PC-3 (cell line): ENCODE measurements around the gene RFPL4A. TPM values are rescaled to one million over a fixed set of nuclear protein-coding genes. Genes with fewer than 3 reads are reported as not detected.

Experiments
- ATAC-seq: fragments of 200-7000 bp; cut with Tn5 transposase; 2 replicates; pipeline ENCODE4 v1.9.1; 2020; ENCODE audit warnings: mild to moderate bottlenecking, moderate library complexity
- BruUV-seq: library from RNA; stranded (reverse); fragments of 400-500 nt; replicated peaks from 2 replicates; lab custom pipeline; 2021; lab: Mats Ljungman, UMichigan
- CTCF ChIA-PET: fragments of 300-600 bp; sonication (Branson Sonifier 250); formaldehyde crosslinking; loops from one replicate; lab custom pipeline; 2022; ENCODE audit warnings: antibody characterized with exemption; lab: Charles Lee
- POLR2A ChIA-PET: fragments of 300-600 bp; sonication (Branson Sonifier 250); formaldehyde crosslinking; loops from one replicate; lab custom pipeline; 2022; ENCODE audit warnings: antibody characterized with exemption; ENCODE audit not compliant: unreplicated experiment; lab: Charles Lee
- DNase-seq: peaks from one replicate; pipeline ENCODE4 v3.0.0-alpha.2; 2015
- H2AFZ ChIP-seq: fragments of 300-600 bp; sonication (generic); 2 replicates; pipeline ENCODE4 v1.6.0; 2016; ENCODE audit warnings: antibody characterized with exemption, low read length
- H3F3A ChIP-seq: fragments of 300-600 bp; sonication (generic); one replicate; pipeline ENCODE4 v1.6.0; 2017; ENCODE audit warnings: antibody characterized with exemption, low read length, control low read depth, mild to moderate bottlenecking; ENCODE audit not compliant: unreplicated experiment
- H3K27ac ChIP-seq: fragments of 300-600 bp; sonication (generic); 2 replicates; pipeline ENCODE4 v1.5.1; 2016; ENCODE audit warnings: mild to moderate bottlenecking, low read length
- H3K27me3 ChIP-seq: fragments of 300-600 bp; sonication (generic); 2 replicates; pipeline ENCODE4 v1.6.1; 2016; ENCODE audit warnings: low read length, mixed read lengths
- H3K36me3 ChIP-seq: fragments of 300-600 bp; sonication (generic); 2 replicates; pipeline ENCODE4 v1.6.1; 2016; ENCODE audit warnings: low read depth, mixed run types, low read length, mixed read lengths
- H3K4me1 ChIP-seq: fragments of 300-600 bp; sonication (generic); 2 replicates; pipeline ENCODE4 v1.5.1; 2016; ENCODE audit warnings: low read length; ENCODE audit not compliant: insufficient read depth
- H3K4me2 ChIP-seq: fragments of 300-600 bp; sonication (generic); 2 replicates; pipeline ENCODE4 v1.6.0; 2016; ENCODE audit warnings: low read length
- H3K4me3 ChIP-seq: fragments of 300-600 bp; sonication (generic); 2 replicates; pipeline ENCODE4 v1.5.1; 2016; ENCODE audit warnings: mild to moderate bottlenecking, low read length, mixed read lengths
- H3K79me2 ChIP-seq: fragments of 300-600 bp; sonication (generic); 2 replicates; pipeline ENCODE4 v1.6.1; 2017; ENCODE audit warnings: low read length, mixed read lengths
- H3K9ac ChIP-seq: fragments of 300-600 bp; sonication (generic); 2 replicates; pipeline ENCODE4 v1.6.0; 2016; ENCODE audit warnings: mild to moderate bottlenecking, low read length
- H3K9me2 ChIP-seq: fragments of 300-600 bp; sonication (generic); replicated peaks from 2 replicates; pipeline ENCODE4 v1.6.1; 2016; ENCODE audit warnings: mixed run types, low read length, mixed read lengths
- H3K9me3 ChIP-seq: fragments of 300-600 bp; sonication (generic); 2 replicates; pipeline ENCODE4 v1.6.1; 2016; ENCODE audit warnings: low read length, mixed read lengths
- H4K20me1 ChIP-seq: fragments of 300-600 bp; sonication (generic); 2 replicates; pipeline ENCODE4 v1.6.1; 2016; ENCODE audit warnings: low read length, mixed read lengths
- CTCF ChIP-seq: fragments of 300-600 bp; sonication (generic); conservative IDR thresholded peaks from 2 replicates; pipeline ENCODE4 v1.5.1; 2017; ENCODE audit warnings: antibody characterized with exemption, low read depth, mild to moderate bottlenecking, low read length
- EZH2 ChIP-seq: fragments of 300-600 bp; sonication (generic); IDR thresholded peaks from one replicate; pipeline ENCODE4 v1.6.1; 2017; ENCODE audit warnings: antibody characterized with exemption, mild to moderate bottlenecking, low read length; ENCODE audit not compliant: unreplicated experiment
- EZH2phosphoT487 ChIP-seq: fragments of 300-600 bp; sonication (generic); IDR thresholded peaks from 2 replicates; pipeline ENCODE4 v1.6.1; 2018; ENCODE audit warnings: mild to moderate bottlenecking, antibody characterized with exemption, low read length, borderline replicate concordance
- intact Hi-C: fragments of 100-400 bp; cut with micrococcal nuclease; formaldehyde crosslinking; loops from 2 replicates; pipeline ENCODE4 v1.9.0; 2023
- total RNA-seq: library from RNA; depleted of rRNA; stranded (reverse); fragments of >200 nt; gene quantifications from 2 replicates; pipeline ENCODE4 v1.2.3, GENCODE V29; 2014

The RFPL4A gene
- total RNA-seq, 1 experiment from 2014 or later: not detected

- ChIA-PET CTCF (no interaction called here), POLR2A (no interaction called here)
- no peak overlapping the region for H3K4me3 ChIP-seq
- H3K9ac ChIP-seq: no peak overlapping the region
- no peaks in the 10 kb centered on the region for H3K36me3 ChIP-seq
- TF ChIP-seq EZH2 (no peak), EZH2phosphoT487 (no peak), CTCF (no peak)
- no TSS peak for BruUV-seq
- H3K4me1 ChIP-seq: no peaks in the 10 kb centered on the region
- H3K9me2 ChIP-seq: no peaks in the 10 kb centered on the region
- H3K27me3 ChIP-seq: peaks cover 72% of the 10 kb centered on the region
- no peak overlapping the region for H2AFZ ChIP-seq
- DNase-seq (no peak), ATAC-seq (no peak)
- no peaks in the 10 kb centered on the region for H3K79me2 ChIP-seq
- H4K20me1 ChIP-seq: no peaks in the 10 kb centered on the region
- intact Hi-C loops: no loop called here
- H3K9me3 ChIP-seq: peaks cover 4% of the 10 kb centered on the region; the same call in 1 of the 2 replicates
- H3K27ac ChIP-seq: no peak overlapping the region
- no peaks in the 10 kb centered on the region for H3F3A ChIP-seq
- H3K4me2 ChIP-seq: no peak overlapping the region
Observed at GRCh38 chr19:55801416-55801815, 42.5 kb downstream of the RFPL4A start.

- no peaks in the 10 kb centered on the region for H4K20me1 ChIP-seq
- H3F3A ChIP-seq: no peaks in the 10 kb centered on the region
- H3K79me2 ChIP-seq: no peaks in the 10 kb centered on the region
- peaks cover 4% of the 10 kb centered on the region; the same call in 1 of the 2 replicates for H3K9me3 ChIP-seq
- DNase-seq (peak; percentile 16), ATAC-seq (no peak)
- H3K27me3 ChIP-seq: peaks cover 72% of the 10 kb centered on the region
- no peak overlapping the region for H3K4me3 ChIP-seq
- POLR2A ChIA-PET: no interaction called here
- intact Hi-C loops: no loop called here
- H2AFZ ChIP-seq: no peak overlapping the region
- no peaks in the 10 kb centered on the region for H3K36me3 ChIP-seq
- CTCF ChIA-PET: no interaction called here
- no peaks in the 10 kb centered on the region for H3K9me2 ChIP-seq
- no peaks in the 10 kb centered on the region for H3K4me1 ChIP-seq
- H3K27ac ChIP-seq: no peak overlapping the region
- BruUV-seq: no TSS peak
- TF ChIP-seq CTCF: no peak
- no peak for TF ChIP-seq EZH2
- TF ChIP-seq EZH2phosphoT487: no peak
- H3K9ac ChIP-seq: no peak overlapping the region
- H3K4me2 ChIP-seq: no peak overlapping the region
Observed at GRCh38 chr19:55802281-55802680, 43.4 kb downstream of the RFPL4A start.

GRCh38 chr19:55809381-55810058 lies 50.6 kb downstream of the RFPL4A start:
- peak; percentile 80 for DNase-seq
- H3K36me3 ChIP-seq: no peaks in the 10 kb centered on the region
- ChIA-PET POLR2A (no interaction called here), CTCF (interaction anchor here (0.6 to 1.2 kb wide), 3 partner anchors 14 to 185 kb away, joined by 6 read pairs; partner anchors contain the start of gene ZNF784)
- no peak overlapping the region for H3K4me3 ChIP-seq
- H3K27me3 ChIP-seq: peaks cover 53% of the 10 kb centered on the region
- BruUV-seq: no TSS peak
- no peak overlapping the region for H3K9ac ChIP-seq
- H3K79me2 ChIP-seq: no peaks in the 10 kb centered on the region
- H3K4me1 ChIP-seq: no peaks in the 10 kb centered on the region
- 0 out of 2 replicates have a peak overlapping the region, but pooled peaks have one; percentile 35 for H3K4me2 ChIP-seq
- H3K9me3 ChIP-seq: no peaks in the 10 kb centered on the region
- H3F3A ChIP-seq: no peaks in the 10 kb centered on the region
- H3K9me2 ChIP-seq: no peaks in the 10 kb centered on the region
- intact Hi-C loops: no loop called here
- ATAC-seq: peak; percentile 85
- H4K20me1 ChIP-seq: no peaks in the 10 kb centered on the region
- H2AFZ ChIP-seq: peak overlapping the region; percentile 89
- TF ChIP-seq EZH2phosphoT487 (no peak), EZH2 (no peak), CTCF (peak; percentile 85)
- no peak overlapping the region for H3K27ac ChIP-seq
